A673 (cell line): ENCODE results near the gene KISS1R. TPM values are rescaled to one million over a fixed set of nuclear protein-coding genes. Genes with fewer than 3 reads are reported as not detected.

Source experiments
- BruUV-seq: library from RNA; stranded (reverse); fragments of 400-500 nt; replicated peaks from 2 replicates; lab custom pipeline; 2021; lab: Mats Ljungman, UMichigan
- CTCF ChIA-PET: fragments of 300-600 bp; sonication (Branson Sonifier 250); formaldehyde crosslinking; loops from one replicate; lab custom pipeline; 2022; ENCODE audit warnings: antibody characterized with exemption; lab: Charles Lee
- POLR2A ChIA-PET: fragments of 300-600 bp; sonication (Branson Sonifier 250); formaldehyde crosslinking; loops from one replicate; lab custom pipeline; 2022; ENCODE audit warnings: antibody characterized with exemption; ENCODE audit not compliant: low non-redundant PET; lab: Charles Lee
- DNase-seq: peaks from one replicate; pipeline ENCODE4 v3.0.0-alpha.2; 2015; ENCODE audit warnings: low spot score
- H3K27ac ChIP-seq: fragments of 200-600 bp; sonication (generic); 2 replicates; pipeline ENCODE4 v1.5.1; 2016; ENCODE audit warnings: mixed run types, low read depth, mild to moderate bottlenecking, mixed read lengths, antibody characterized with exemption, low read length; ENCODE audit not compliant: poor library complexity, severe bottlenecking
- H3K27me3 ChIP-seq: fragments of 200-600 bp; sonication (generic); replicated peaks from 2 replicates; pipeline ENCODE4 v1.6.1; 2017; ENCODE audit warnings: mixed run types, low read depth, mild to moderate bottlenecking, mixed read lengths, antibody characterized with exemption, low read length; ENCODE audit not compliant: insufficient read depth, poor library complexity
- H3K36me3 ChIP-seq: fragments of 200-600 bp; sonication (generic); 2 replicates; pipeline ENCODE4 v1.6.1; 2016; ENCODE audit warnings: mixed run types, mild to moderate bottlenecking, mixed read lengths, antibody characterized with exemption, low read length; ENCODE audit not compliant: insufficient read depth, poor library complexity, severe bottlenecking
- H3K4me1 ChIP-seq: fragments of 200-600 bp; sonication (generic); 2 replicates; pipeline ENCODE4 v1.6.1; 2017; ENCODE audit warnings: mixed run types, mild to moderate bottlenecking, mixed read lengths, antibody characterized with exemption, low read length; ENCODE audit not compliant: insufficient read depth, poor library complexity, severe bottlenecking
- H3K4me3 ChIP-seq: fragments of 200-600 bp; sonication (generic); 2 replicates; pipeline ENCODE4 v1.5.1; 2016; ENCODE audit warnings: low read depth, mixed run types, mild to moderate bottlenecking, mixed read lengths, low read length; ENCODE audit not compliant: poor library complexity, severe bottlenecking
- H3K9me3 ChIP-seq: fragments of 200-600 bp; sonication (generic); 2 replicates; pipeline ENCODE4 v1.6.1; 2016; ENCODE audit warnings: mixed run types, low read depth, mild to moderate bottlenecking, mixed read lengths, antibody characterized with exemption, low read length; ENCODE audit not compliant: poor library complexity, severe bottlenecking
- CTCF ChIP-seq: fragments of 300-800, 200-600 bp; sonication (generic); conservative IDR thresholded peaks from 2 replicates; pipeline ENCODE4 v1.5.1; 2017; ENCODE audit warnings: low read depth, mild to moderate bottlenecking, antibody characterized with exemption, low read length, moderate library complexity, mixed read lengths
- EZH2 ChIP-seq: fragments of 200-600 bp; sonication (generic); IDR thresholded peaks from 2 replicates; pipeline ENCODE4 v1.6.1; 2017; ENCODE audit warnings: borderline replicate concordance, low read depth, mild to moderate bottlenecking, mixed read lengths, antibody characterized with exemption, low read length; ENCODE audit not compliant: poor library complexity, severe bottlenecking
- intact Hi-C: fragments of 100-400 bp; cut with micrococcal nuclease; formaldehyde crosslinking; loops from one replicate; pipeline ENCODE4 v1.10.0; 2022; ENCODE audit not compliant: unreplicated experiment
- total RNA-seq: library from RNA; stranded (reverse); gene quantifications from 2 replicates; pipeline ENCODE4 v1.2.3, GENCODE V29; 2021

KISS1R gene
- total RNA-seq, 1 experiment from 2014 or later = not detected

GRCh38 chr19:934197-934840 is 17.2 kb downstream of the KISS1R start:
- CTCF ChIA-PET = no interaction called here
- peaks cover 3% of the 10 kb centered on the region for H3K36me3 ChIP-seq

GRCh38 chr19:934865-935479 is 17.8 kb downstream of the KISS1R start:
- Histone ChIP-seq H3K4me3 (no peak overlapping the region), H3K27ac (no peak overlapping the region), H3K36me3 (peaks cover 3% of the 10 kb centered on the region), H3K27me3 (no peaks in the 10 kb centered on the region), H3K4me1 (no peaks in the 10 kb centered on the region), H3K9me3 (no peaks in the 10 kb centered on the region)
- no peak for DNase-seq
- ChIA-PET POLR2A (no interaction called here), CTCF (interaction anchor here (0.6 kb wide), 1 partner anchor 92 kb away, joined by 4 read pairs; no protein-coding TSS in a partner anchor)
- TF ChIP-seq CTCF (no peak), EZH2 (no peak)
- intact Hi-C loops = no loop called here
- no TSS peak for BruUV-seq

More at GRCh38 chr19:934197-934840, 17.2 kb downstream of the KISS1R start:
- POLR2A ChIA-PET = interaction anchor here (0.5 kb wide), 1 partner anchor 104 kb away, joined by 3 read pairs; no protein-coding TSS in a partner anchor
- BruUV-seq = no TSS peak
- H3K27ac ChIP-seq = no peak overlapping the region
- H3K27me3 ChIP-seq = no peaks in the 10 kb centered on the region
- no peak for DNase-seq
- no peaks in the 10 kb centered on the region for H3K4me1 ChIP-seq
- intact Hi-C loops = no loop called here
- no peaks in the 10 kb centered on the region for H3K9me3 ChIP-seq
- TF ChIP-seq EZH2 = no peak
- no peak for TF ChIP-seq CTCF
- H3K4me3 ChIP-seq = no peak overlapping the region

- intact Hi-C loops = no loop called here
- Histone ChIP-seq H3K4me1 (peaks cover 10% of the 10 kb centered on the region), H3K9me3 (no peaks in the 10 kb centered on the region), H3K4me3 (no peak overlapping the region), H3K36me3 (no peaks in the 10 kb centered on the region), H3K27ac (no peak overlapping the region), H3K27me3 (no peaks in the 10 kb centered on the region)
- TF ChIP-seq CTCF (no peak), EZH2 (no peak)
- CTCF ChIA-PET = no interaction called here
- no peak for DNase-seq
- no TSS peak for BruUV-seq
- POLR2A ChIA-PET = no interaction called here
These were observed 19.0 kb downstream of the KISS1R start for GRCh38 chr19:936175-936546.
